ENCODE measurements around the gene SC5D. TPM values are rescaled to one million over a fixed set of nuclear protein-coding genes. Genes with fewer than 3 reads are reported as not detected.

The SC5D gene
- total and polyA plus RNA-seq, 2 of the 4 experiments (the other 2 are of a cell fraction) = 21.3 to 21.7 TPM

GRCh38 chr11:121344824-121345223, 52.3 kb downstream of the SC5D start:
- H3K4me3 ChIP-seq (ENCODE audit: insufficient read depth, low read depth, low read length) = no peak overlapping the region
- no peaks in the 10 kb centered on the region for H3K9me1 ChIP-seq (ENCODE audit: insufficient read depth, low read length)
- H3K27me3 ChIP-seq (ENCODE audit: control insufficient read depth, insufficient read depth, low read length) = peaks cover 16% of the 10 kb centered on the region
- H2BK20ac ChIP-seq (ENCODE audit: low read depth, low read length) = no peak overlapping the region
- no peak overlapping the region for H3K4ac ChIP-seq (ENCODE audit: low read depth, low read length)
- H4K8ac ChIP-seq (ENCODE audit: low read depth in 2 of 2, low read length in 2 of 2) = no peak overlapping the region
- no peaks in the 10 kb centered on the region for H3K9me3 ChIP-seq (ENCODE audit: control insufficient read depth, insufficient read depth, low read length)
- in situ Hi-C loops (cut with MboI; ENCODE audit: low sequenced_read_pairs) = no loop called here
- H2BK15ac ChIP-seq (ENCODE audit: low read depth, low read length) = no peak overlapping the region
- no peak overlapping the region for H3K23ac ChIP-seq (ENCODE audit: low read depth, low read length)
- H4K20me1 ChIP-seq (ENCODE audit: insufficient read depth, low read length) = no peaks in the 10 kb centered on the region
- no peak overlapping the region for H2AK9ac ChIP-seq (replicated peaks; ENCODE audit: low read depth, low read length, poor library complexity)
- H3K4me1 ChIP-seq (ENCODE audit: control insufficient read depth, insufficient read depth, low read length) = no peaks in the 10 kb centered on the region
- no peak overlapping the region for H3K4me2 ChIP-seq (ENCODE audit: low read depth, low read length)
- dilution Hi-C loops (cut with HindIII; ENCODE audit: low sequenced_read_pairs, unreplicated experiment) = no loop called here
- no peak overlapping the region for H2BK120ac ChIP-seq (ENCODE audit: low read depth, low read length)
- no peak overlapping the region for H3K18ac ChIP-seq (ENCODE audit: low read depth, low read length)
- intact Hi-C loops (cut with micrococcal nuclease) = no loop called here
- no peak overlapping the region for H3K27ac ChIP-seq (ENCODE audit: insufficient read depth, low read length)
- H4K5ac ChIP-seq (ENCODE audit: low read depth, low read length) = no peak overlapping the region
- ChIA-PET POLR2A (ENCODE audit: unreplicated experiment) (no interaction called here), CTCF (no interaction called here)
- no peaks in the 10 kb centered on the region for H3K79me1 ChIP-seq (ENCODE audit: low read depth in 1 of 2, low read length in 2 of 2)
- no peak overlapping the region for H2BK5ac ChIP-seq (ENCODE audit: low read depth, low read length, poor library complexity, severe bottlenecking)
- H3K36me3 ChIP-seq (ENCODE audit: control insufficient read depth, insufficient read depth, low read length) = no peaks in the 10 kb centered on the region
- H3K56ac ChIP-seq (ENCODE audit: extremely low read depth, insufficient read depth, low read length) = no peak overlapping the region
- ATAC-seq (ENCODE audit: low read depth) = no peak
- H2AK5ac ChIP-seq (ENCODE audit: low read depth, low read length) = no peak overlapping the region
- no peak for TF ChIP-seq FOS (IDR thresholded peaks at IDR 0.05; ENCODE audit: low read depth, low read length)
- no peak for TF ChIP-seq RAD21 (IDR thresholded peaks at IDR 0.05; ENCODE audit: low read length)
- TF ChIP-seq SMC3 (IDR thresholded peaks at IDR 0.05; ENCODE audit: low read depth, low read length) = no peak
- no peak for TF ChIP-seq RCOR1 (IDR thresholded peaks at IDR 0.05; ENCODE audit: insufficient replicate concordance, low read length)
- no peak for TF ChIP-seq BHLHE40 (IDR thresholded peaks at IDR 0.05; ENCODE audit: low read depth, low read length)
- TF ChIP-seq, protein P1, sequence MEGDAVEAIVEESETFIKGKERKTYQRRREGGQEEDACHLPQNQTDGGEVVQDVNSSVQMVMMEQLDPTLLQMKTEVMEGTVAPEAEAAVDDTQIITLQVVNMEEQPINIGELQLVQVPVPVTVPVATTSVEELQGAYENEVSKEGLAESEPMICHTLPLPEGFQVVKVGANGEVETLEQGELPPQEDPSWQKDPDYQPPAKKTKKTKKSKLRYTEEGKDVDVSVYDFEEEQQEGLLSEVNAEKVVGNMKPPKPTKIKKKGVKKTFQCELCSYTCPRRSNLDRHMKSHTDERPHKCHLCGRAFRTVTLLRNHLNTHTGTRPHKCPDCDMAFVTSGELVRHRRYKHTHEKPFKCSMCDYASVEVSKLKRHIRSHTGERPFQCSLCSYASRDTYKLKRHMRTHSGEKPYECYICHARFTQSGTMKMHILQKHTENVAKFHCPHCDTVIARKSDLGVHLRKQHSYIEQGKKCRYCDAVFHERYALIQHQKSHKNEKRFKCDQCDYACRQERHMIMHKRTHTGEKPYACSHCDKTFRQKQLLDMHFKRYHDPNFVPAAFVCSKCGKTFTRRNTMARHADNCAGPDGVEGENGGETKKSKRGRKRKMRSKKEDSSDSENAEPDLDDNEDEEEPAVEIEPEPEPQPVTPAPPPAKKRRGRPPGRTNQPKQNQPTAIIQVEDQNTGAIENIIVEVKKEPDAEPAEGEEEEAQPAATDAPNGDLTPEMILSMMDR (conservative IDR thresholded peaks at IDR 0.05; ENCODE audit: low read depth, low read length) = no peak
- TF ChIP-seq NFE2L2 (IDR thresholded peaks at IDR 0.05; ENCODE audit: low read depth, low read length) = no peak
- no peak for TF ChIP-seq POLR2A (IDR thresholded peaks at IDR 0.05; ENCODE audit: low read depth, low read length)
- TF ChIP-seq, protein P2, sequence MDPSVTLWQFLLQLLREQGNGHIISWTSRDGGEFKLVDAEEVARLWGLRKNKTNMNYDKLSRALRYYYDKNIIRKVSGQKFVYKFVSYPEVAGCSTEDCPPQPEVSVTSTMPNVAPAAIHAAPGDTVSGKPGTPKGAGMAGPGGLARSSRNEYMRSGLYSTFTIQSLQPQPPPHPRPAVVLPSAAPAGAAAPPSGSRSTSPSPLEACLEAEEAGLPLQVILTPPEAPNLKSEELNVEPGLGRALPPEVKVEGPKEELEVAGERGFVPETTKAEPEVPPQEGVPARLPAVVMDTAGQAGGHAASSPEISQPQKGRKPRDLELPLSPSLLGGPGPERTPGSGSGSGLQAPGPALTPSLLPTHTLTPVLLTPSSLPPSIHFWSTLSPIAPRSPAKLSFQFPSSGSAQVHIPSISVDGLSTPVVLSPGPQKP (IDR thresholded peaks at IDR 0.05; ENCODE audit: borderline replicate concordance, low read depth, low read length) = no peak
- TF ChIP-seq CHD1 (IDR thresholded peaks at IDR 0.05; ENCODE audit: low read depth, low read length) = no peak
- TF ChIP-seq, protein P3, sequence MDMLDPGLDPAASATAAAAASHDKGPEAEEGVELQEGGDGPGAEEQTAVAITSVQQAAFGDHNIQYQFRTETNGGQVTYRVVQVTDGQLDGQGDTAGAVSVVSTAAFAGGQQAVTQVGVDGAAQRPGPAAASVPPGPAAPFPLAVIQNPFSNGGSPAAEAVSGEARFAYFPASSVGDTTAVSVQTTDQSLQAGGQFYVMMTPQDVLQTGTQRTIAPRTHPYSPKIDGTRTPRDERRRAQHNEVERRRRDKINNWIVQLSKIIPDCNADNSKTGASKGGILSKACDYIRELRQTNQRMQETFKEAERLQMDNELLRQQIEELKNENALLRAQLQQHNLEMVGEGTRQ (IDR thresholded peaks at IDR 0.05; ENCODE audit: low read depth, low read length) = no peak
- no peak for TF ChIP-seq MXI1 (IDR thresholded peaks at IDR 0.05; ENCODE audit: borderline replicate concordance, low read depth, low read length)
- no peak for TF ChIP-seq RFX5 (IDR thresholded peaks at IDR 0.05; ENCODE audit: low read depth, low read length)
- TF ChIP-seq CEBPB (IDR thresholded peaks at IDR 0.05; ENCODE audit: low read depth, low read length) = no peak
- H2AFZ ChIP-seq (replicated peaks; ENCODE audit: low read length, poor library complexity) = no peak overlapping the region
- no peak for DNase-seq
- H4K91ac ChIP-seq (ENCODE audit: insufficient read depth, low read depth, low read length) = no peak overlapping the region
- no peak overlapping the region for H3K14ac ChIP-seq (replicated peaks; ENCODE audit: low read depth, low read length)
- H3K9ac ChIP-seq (ENCODE audit: low read depth, low read length) = no peak overlapping the region
- no TSS peak for BruUV-seq (replicated peaks)
